ENCODE data around the gene CRELD2.
A peak's percentile ranks its signal among the peaks of the same experiment; 100 is the strongest.

Gene CRELD2

DNA sequence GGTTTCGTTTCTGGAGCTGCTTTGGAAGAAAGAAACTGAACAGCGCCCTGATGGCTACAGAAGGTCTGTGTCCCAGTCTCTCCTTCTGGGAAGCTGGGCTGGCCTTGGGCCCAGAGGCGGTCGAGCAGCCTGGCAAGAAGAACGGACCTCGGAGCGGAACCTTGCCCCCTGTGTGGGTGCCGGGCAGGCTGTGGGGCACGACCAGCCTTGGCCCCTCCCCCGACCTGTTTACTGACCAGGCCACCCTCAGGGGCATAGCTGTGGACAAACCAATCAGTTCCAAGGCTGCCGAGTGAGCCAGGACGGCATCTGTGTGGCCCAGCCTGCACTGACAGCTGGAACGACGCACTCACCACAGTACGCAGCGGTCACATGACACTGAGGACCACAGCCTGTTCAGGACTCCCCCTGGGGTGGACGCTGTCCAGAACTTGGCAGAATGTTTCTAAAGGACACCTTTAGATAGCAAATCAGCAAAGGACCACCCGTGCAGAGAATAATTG is 49.3 kb downstream of the CRELD2 start:
- DNase-seq (ENCODE audit: low spot score) = no peak

DNA sequence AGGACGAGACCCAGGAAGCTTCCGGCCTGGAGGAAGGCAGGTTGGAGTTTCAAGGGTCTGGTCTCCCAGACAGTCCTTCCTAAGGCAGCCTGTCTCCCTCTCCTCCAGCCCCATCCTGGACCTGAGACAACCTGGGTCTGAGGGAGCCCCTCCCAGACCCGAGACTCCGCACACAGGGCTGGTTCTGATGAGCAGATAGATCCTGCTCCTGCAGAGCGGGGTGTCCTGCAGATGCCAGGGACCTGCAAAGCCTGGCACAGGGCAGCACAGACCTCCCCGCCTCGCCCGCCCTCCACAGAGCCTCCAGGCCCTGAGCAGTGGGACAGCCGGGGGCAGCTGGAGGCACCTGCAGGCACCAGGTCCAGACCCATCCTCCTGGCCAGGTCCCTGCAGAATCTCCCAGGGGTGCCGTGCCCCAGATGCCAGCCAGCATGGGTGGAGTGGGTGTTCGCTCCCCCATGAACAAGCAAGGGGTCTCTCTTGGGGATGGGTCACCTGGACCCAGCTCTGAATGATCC is 49.9 kb downstream of the CRELD2 start:
- no peak for DNase-seq (ENCODE audit: low spot score)

GRCh38 chr22:49968831-49969661 is 50.6 kb downstream of the CRELD2 start:
- no peak for DNase-seq (ENCODE audit: low spot score)

DNA sequence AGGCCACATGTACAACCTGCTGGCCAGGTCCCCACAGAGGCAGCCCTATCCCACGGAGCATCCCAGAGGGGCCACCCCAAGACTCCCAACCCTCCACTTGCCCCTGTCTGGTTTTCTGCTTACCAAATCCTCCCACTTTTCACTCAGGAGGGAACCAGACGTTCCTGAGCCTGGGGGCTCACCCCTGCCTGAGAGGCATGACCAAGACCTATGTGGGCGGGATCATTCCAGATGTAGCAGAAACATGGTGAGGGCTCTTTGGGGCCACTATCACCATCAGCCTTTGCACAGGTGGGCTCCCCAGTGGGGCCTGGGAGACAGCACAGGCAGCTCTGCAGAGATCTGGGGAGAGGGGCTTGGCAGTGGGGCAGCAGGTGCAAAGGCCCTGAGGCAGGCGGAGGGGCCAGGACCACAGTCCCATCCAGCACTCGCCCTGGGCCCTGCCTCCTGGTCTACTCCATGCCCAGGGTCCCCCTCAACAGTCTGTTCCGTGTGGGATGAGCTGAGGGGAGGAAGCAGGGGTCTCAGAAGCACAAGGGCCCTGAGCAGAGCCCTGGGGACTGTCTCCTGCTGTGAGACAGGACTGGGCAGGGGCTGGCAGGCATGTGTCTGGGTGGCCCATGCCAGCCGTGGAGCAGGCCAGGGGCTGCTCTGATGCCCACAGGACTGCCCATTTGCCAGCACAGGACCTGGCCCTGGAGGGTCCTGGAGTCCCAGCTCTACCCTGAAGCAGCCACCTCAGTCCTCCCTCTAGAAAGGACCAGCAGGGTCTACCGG is 51.5 kb downstream of the CRELD2 start:
- no peak for DNase-seq (ENCODE audit: low spot score)

DNA sequence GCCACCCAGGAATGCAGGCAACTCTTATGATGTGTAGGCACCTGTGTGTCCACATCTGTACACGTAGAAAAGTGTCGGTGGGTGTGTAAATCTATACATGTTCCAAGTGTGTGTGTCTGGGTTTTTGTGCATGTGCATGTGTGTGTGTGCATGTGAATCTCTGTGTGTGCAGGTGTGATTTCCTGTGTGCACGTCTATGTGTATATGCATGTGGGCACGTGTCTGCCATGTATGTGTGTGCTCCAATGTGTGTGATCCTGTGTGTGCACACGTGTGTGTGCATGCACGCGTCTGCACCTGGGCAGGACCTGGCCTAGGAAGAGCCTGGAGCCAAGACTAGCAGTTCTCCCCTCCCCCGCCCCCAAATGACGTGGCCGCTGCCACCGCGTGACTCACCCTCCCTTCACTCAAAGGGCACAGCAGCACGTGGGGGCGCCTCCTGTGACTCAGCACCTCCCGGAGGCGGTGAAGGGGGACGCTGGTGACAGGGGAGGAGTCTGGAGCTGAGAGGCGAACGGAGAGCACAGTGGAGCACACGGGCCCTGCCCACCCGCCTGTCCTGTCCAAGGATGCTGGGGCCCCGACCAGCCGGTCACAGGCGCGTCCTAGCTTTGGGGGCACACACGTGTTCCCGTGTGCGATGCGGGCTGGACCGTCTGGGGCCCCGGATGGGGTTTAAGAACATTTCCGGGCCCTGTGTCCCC is 52.2 kb downstream of the CRELD2 start:
- DNase-seq (ENCODE audit: low spot score) = peak; percentile 95

DNA sequence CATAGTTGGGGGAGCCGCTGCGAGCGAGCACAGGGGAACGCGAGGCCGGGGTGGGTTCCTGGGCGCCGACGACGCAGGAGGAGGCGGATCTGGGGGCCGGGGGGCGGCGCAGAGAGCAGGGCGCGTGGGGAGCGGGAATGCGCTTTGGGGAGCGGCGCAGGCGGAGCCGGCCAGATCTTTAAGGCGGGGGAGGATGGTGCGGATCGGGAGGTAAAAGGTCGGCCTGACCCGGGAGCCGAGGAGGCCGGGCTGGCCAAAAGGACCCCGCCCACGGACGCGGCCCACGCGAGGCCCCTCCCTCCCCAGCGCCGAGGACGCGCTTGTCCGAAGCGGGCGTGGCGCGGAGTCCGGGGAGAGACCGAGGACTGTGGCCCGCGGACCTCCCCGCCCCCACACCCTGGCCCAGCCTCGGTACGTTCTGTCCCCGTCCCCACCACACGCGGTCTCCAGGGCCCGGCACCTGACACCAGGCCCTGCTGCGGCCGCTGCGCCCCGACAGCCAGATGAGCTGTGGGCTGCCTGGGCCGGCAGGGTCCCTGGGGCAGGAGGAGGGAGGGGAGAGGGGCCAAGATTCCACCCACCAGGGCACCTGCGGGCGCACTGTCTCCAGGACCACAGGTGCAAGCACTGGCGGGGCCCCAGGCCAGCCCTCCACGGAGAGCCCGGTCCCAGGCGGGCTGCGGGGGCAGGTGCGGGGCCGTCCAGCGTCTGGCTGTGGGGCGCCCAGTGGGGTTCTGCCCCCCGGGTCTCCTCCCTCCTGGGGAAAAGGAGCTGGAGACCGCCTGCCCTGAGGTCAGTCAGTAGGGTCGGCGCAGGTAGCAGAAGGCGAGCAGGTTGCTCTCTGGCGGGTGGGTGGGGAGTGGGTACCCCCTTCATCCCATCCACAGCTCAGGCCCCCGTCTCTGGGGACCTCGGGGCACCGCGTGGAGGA is 53.1 kb downstream of the CRELD2 start:
- DNase-seq (ENCODE audit: low spot score) = peak; percentile 74

- DNase-seq (ENCODE audit: low spot score) = no peak
Measured at GRCh38 chr22:49972163-49973017, 54.0 kb downstream of the CRELD2 start.

GRCh38 chr22:49973018-49973961 is 54.9 kb downstream of the CRELD2 start:
- no peak for DNase-seq (ENCODE audit: low spot score)

DNA sequence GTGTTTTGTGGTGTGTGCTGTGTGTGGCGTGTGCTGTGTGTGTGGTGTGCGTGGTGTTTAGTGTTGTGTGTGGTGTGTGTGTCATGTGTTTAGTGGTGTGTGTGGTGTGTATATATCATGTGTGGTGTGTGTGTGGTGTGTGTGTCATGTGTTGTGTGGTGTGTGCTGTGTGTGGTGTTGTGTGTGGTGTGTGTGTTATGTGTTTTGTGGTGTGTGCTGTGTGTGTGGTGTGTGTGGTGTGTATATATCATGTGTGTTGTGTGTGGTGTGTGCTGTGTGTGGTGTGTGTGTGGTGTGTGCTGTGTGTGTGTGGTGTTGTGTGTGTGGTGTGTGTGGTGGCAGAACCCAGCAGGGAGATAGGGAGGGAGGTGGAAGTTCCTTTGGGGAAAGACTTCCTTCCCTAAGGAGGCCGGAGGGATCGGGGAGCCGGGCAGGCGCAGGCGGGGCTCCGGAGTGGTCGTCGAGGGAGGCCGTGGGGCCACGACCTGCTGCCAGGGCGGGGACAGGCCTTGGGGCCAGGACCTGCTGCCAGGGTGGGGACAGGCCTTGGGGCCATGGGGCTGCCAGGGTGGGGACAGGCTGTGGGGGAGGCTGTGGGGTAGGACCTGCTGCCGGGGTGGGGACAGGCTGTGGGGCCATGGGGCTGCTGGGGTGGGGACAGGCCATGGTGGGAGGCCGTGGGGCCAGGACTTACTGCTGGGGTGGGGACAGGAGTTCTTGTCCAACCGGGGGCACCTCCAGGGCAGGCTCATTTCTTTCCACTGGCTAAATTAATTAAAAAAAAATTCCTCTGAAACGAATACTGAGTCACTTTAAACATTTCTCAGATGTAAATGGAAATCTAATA is 57.3 kb downstream of the CRELD2 start:
- no peak for DNase-seq (ENCODE audit: low spot score)

DNA sequence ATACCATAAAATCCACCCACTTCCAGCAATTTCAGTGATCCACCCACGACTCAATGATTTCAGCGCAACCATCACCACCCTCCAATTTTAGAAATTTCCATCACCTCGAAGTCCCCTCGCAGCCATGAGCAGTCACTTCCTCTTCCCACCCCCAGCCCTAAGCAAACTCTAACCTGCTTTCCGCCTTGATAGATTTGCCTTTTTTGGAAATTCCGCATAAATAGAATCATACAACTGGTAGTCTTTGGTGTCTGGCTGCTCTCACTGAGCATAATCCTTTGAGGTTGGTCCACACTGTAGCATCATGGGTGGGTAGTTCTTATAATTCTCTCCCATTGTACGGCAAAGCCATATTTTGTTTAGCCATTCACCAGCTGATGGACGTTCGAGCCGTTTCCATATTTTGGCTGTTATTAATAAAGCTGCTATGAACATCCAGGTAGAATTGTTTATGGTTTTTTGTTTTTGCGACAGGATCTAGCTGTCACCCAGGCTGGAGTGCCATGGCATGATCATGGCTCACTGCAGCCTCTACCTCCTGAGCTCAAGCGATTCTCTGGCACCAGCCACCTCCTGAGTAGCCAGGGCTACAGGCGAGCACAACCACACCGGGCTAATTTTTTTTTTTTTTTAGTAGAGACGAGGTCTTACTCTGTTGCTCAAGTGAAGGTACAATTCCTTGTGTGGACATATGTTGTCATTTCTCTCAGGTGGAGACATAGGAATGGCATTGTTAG is 58.2 kb downstream of the CRELD2 start:
- no peak for DNase-seq (ENCODE audit: low spot score)

All from HuH-7 (cell line).